ENCODE measurements around the gene CXCR5.

- TF ChIP-seq ETV6 (conservative IDR thresholded peaks at IDR 0.05 in 1 of 2, IDR thresholded peaks at IDR 0.05 in 1 of 2; ENCODE audit: borderline replicate concordance in 1 of 2, low read depth in 1 of 2) (no peak), NR2F1 (conservative IDR thresholded peaks at IDR 0.05) (no peak), JUND (IDR thresholded peaks at IDR 0.05; ENCODE audit: low read depth, low read length) (no peak), POLR2A (IDR thresholded peaks at IDR 0.05; ENCODE audit: low read depth, low read length) (no peak), CTCF (IDR thresholded peaks at IDR 0.05 in 2 of 3, conservative IDR thresholded peaks at IDR 0.05 in 1 of 3; ENCODE audit: control insufficient read depth in 2 of 3, extremely low read depth in 1 of 3, insufficient read depth in 1 of 3, low read depth in 3 of 3, low read length in 3 of 3) (no peak), HDAC2 (IDR thresholded peaks at IDR 0.05) (no peak), NFIC (IDR thresholded peaks at IDR 0.05; ENCODE audit: low read depth, low read length) (peak; percentile 74; the same call in 1 of the 2 replicates), CHD2 (IDR thresholded peaks at IDR 0.05; ENCODE audit: borderline replicate concordance, low read depth, low read length) (no peak), SRF (IDR thresholded peaks at IDR 0.05; ENCODE audit: low read depth in 2 of 2, low read length in 2 of 2) (no peak), REST (IDR thresholded peaks at IDR 0.05; ENCODE audit: low read depth, low read length) (no peak), IKZF1 (conservative IDR thresholded peaks at IDR 0.05) (no peak), MLLT1 (IDR thresholded peaks at IDR 0.05) (no peak), MAX (IDR thresholded peaks at IDR 0.05; ENCODE audit: low read depth, low read length) (no peak), MYC (IDR thresholded peaks at IDR 0.05; ENCODE audit: insufficient read depth, insufficient read length, insufficient replicate concordance, low read length, severe bottlenecking) (no peak)
These were observed 38.3 kb upstream of the CXCR5 start for GRCh38 chr11:118845369-118845768.
